Measurements from ENCODE around the gene CARS2.

DNA sequence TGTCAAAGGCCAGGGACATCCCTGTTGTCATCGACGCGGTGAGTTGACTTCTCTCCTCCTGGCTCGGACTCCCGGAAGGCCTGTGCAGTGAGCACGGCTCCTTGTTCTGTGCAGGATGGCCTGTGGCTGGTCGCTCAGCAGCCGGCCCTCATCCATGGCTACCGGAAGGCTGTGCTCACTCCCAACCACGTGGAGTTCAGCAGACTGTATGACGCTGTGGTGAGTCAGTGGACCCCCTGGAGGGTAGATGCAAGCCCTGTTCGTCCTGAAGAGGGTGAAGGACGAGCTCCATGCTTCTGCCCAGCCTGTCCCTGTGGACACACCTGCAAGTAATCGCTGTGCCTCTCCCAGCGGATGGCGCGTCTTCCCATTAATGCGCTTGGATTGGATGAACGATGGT, 71.4 kb downstream of the CARS2 start:
- TF ChIP-seq, protein P1, sequence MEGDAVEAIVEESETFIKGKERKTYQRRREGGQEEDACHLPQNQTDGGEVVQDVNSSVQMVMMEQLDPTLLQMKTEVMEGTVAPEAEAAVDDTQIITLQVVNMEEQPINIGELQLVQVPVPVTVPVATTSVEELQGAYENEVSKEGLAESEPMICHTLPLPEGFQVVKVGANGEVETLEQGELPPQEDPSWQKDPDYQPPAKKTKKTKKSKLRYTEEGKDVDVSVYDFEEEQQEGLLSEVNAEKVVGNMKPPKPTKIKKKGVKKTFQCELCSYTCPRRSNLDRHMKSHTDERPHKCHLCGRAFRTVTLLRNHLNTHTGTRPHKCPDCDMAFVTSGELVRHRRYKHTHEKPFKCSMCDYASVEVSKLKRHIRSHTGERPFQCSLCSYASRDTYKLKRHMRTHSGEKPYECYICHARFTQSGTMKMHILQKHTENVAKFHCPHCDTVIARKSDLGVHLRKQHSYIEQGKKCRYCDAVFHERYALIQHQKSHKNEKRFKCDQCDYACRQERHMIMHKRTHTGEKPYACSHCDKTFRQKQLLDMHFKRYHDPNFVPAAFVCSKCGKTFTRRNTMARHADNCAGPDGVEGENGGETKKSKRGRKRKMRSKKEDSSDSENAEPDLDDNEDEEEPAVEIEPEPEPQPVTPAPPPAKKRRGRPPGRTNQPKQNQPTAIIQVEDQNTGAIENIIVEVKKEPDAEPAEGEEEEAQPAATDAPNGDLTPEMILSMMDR (conservative IDR thresholded peaks at IDR 0.05; ENCODE audit: low read depth in 2 of 2), result no peak
- no peak for TF ChIP-seq EZH2 (IDR thresholded peaks at IDR 0.05; ENCODE audit: low read depth, unreplicated experiment)
- TF ChIP-seq EZH2phosphoT487 (IDR thresholded peaks at IDR 0.05; ENCODE audit: unreplicated experiment), result no peak
- TF ChIP-seq JUNB (IDR thresholded peaks at IDR 0.05; ENCODE audit: unreplicated experiment), result no peak
- TF ChIP-seq, protein P2, sequence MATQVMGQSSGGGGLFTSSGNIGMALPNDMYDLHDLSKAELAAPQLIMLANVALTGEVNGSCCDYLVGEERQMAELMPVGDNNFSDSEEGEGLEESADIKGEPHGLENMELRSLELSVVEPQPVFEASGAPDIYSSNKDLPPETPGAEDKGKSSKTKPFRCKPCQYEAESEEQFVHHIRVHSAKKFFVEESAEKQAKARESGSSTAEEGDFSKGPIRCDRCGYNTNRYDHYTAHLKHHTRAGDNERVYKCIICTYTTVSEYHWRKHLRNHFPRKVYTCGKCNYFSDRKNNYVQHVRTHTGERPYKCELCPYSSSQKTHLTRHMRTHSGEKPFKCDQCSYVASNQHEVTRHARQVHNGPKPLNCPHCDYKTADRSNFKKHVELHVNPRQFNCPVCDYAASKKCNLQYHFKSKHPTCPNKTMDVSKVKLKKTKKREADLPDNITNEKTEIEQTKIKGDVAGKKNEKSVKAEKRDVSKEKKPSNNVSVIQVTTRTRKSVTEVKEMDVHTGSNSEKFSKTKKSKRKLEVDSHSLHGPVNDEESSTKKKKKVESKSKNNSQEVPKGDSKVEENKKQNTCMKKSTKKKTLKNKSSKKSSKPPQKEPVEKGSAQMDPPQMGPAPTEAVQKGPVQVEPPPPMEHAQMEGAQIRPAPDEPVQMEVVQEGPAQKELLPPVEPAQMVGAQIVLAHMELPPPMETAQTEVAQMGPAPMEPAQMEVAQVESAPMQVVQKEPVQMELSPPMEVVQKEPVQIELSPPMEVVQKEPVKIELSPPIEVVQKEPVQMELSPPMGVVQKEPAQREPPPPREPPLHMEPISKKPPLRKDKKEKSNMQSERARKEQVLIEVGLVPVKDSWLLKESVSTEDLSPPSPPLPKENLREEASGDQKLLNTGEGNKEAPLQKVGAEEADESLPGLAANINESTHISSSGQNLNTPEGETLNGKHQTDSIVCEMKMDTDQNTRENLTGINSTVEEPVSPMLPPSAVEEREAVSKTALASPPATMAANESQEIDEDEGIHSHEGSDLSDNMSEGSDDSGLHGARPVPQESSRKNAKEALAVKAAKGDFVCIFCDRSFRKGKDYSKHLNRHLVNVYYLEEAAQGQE (IDR thresholded peaks at IDR 0.05; ENCODE audit: unreplicated experiment), result no peak
- TF ChIP-seq POLR2AphosphoS5 (IDR thresholded peaks at IDR 0.05; ENCODE audit: low read depth), result no peak
- TF ChIP-seq CREB1 (CRISPR knock-in tag; IDR thresholded peaks at IDR 0.05; ENCODE audit: low read depth), result no peak
- TF ChIP-seq, protein P3, sequence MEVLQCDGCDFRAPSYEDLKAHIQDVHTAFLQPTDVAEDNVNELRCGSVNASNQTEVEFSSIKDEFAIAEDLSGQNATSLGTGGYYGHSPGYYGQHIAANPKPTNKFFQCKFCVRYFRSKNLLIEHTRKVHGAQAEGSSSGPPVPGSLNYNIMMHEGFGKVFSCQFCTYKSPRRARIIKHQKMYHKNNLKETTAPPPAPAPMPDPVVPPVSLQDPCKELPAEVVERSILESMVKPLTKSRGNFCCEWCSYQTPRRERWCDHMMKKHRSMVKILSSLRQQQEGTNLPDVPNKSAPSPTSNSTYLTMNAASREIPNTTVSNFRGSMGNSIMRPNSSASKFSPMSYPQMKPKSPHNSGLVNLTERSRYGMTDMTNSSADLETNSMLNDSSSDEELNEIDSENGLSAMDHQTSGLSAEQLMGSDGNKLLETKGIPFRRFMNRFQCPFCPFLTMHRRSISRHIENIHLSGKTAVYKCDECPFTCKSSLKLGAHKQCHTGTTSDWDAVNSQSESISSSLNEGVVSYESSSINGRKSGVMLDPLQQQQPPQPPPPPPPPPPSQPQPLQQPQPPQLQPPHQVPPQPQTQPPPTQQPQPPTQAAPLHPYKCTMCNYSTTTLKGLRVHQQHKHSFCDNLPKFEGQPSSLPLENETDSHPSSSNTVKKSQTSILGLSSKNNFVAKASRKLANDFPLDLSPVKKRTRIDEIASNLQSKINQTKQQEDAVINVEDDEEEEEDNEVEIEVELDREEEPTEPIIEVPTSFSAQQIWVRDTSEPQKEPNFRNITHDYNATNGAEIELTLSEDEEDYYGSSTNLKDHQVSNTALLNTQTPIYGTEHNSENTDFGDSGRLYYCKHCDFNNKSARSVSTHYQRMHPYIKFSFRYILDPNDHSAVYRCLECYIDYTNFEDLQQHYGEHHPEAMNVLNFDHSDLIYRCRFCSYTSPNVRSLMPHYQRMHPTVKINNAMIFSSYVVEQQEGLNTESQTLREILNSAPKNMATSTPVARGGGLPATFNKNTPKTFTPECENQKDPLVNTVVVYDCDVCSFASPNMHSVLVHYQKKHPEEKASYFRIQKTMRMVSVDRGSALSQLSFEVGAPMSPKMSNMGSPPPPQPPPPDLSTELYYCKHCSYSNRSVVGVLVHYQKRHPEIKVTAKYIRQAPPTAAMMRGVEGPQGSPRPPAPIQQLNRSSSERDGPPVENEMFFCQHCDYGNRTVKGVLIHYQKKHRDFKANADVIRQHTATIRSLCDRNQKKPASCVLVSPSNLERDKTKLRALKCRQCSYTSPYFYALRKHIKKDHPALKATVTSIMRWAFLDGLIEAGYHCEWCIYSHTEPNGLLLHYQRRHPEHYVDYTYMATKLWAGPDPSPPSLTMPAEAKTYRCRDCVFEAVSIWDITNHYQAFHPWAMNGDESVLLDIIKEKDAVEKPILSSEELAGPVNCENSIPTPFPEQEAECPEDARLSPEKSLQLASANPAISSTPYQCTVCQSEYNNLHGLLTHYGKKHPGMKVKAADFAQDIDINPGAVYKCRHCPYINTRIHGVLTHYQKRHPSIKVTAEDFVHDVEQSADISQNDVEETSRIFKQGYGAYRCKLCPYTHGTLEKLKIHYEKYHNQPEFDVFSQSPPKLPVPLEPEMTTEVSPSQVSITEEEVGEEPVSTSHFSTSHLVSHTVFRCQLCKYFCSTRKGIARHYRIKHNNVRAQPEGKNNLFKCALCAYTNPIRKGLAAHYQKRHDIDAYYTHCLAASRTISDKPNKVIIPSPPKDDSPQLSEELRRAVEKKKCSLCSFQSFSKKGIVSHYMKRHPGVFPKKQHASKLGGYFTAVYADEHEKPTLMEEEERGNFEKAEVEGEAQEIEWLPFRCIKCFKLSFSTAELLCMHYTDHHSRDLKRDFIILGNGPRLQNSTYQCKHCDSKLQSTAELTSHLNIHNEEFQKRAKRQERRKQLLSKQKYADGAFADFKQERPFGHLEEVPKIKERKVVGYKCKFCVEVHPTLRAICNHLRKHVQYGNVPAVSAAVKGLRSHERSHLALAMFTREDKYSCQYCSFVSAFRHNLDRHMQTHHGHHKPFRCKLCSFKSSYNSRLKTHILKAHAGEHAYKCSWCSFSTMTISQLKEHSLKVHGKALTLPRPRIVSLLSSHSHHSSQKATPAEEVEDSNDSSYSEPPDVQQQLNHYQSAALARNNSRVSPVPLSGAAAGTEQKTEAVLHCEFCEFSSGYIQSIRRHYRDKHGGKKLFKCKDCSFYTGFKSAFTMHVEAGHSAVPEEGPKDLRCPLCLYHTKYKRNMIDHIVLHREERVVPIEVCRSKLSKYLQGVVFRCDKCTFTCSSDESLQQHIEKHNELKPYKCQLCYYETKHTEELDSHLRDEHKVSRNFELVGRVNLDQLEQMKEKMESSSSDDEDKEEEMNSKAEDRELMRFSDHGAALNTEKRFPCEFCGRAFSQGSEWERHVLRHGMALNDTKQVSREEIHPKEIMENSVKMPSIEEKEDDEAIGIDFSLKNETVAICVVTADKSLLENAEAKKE (CRISPR knock-in tag; IDR thresholded peaks at IDR 0.05), result no peak
- TF ChIP-seq NANOG (IDR thresholded peaks at IDR 0.05; ENCODE audit: borderline replicate concordance), result no peak
- no peak for TF ChIP-seq ETS1 (IDR thresholded peaks at IDR 0.05)

All from GM23338 (cell line).